ENCODE measurements around the gene RETREG2.
A peak's percentile ranks its signal among the peaks of the same experiment; 100 is the strongest.

RETREG2 gene

DNA sequence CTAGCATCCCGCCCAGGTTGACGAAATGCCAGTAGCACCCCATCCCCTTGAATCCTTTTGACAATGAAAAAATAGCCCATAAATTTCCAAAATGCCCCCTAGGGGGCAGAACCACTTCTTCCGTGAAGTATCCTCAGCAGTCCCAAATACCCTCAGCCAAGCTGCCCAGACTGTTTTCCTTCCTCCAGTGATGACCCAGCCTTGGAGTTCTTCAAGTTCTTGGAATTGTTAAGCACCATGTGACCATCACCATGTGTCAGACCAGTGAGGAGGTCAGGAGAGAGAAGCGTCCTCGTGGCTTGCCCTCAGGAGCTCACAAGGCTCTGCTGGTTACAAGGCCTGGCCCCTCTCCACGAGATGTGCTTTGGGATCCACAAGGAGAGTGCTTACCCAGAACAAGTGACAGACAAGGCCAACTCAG, 6.8 kb upstream of the RETREG2 start:
- peak; percentile 29 to 45 for DNase-seq

DNA sequence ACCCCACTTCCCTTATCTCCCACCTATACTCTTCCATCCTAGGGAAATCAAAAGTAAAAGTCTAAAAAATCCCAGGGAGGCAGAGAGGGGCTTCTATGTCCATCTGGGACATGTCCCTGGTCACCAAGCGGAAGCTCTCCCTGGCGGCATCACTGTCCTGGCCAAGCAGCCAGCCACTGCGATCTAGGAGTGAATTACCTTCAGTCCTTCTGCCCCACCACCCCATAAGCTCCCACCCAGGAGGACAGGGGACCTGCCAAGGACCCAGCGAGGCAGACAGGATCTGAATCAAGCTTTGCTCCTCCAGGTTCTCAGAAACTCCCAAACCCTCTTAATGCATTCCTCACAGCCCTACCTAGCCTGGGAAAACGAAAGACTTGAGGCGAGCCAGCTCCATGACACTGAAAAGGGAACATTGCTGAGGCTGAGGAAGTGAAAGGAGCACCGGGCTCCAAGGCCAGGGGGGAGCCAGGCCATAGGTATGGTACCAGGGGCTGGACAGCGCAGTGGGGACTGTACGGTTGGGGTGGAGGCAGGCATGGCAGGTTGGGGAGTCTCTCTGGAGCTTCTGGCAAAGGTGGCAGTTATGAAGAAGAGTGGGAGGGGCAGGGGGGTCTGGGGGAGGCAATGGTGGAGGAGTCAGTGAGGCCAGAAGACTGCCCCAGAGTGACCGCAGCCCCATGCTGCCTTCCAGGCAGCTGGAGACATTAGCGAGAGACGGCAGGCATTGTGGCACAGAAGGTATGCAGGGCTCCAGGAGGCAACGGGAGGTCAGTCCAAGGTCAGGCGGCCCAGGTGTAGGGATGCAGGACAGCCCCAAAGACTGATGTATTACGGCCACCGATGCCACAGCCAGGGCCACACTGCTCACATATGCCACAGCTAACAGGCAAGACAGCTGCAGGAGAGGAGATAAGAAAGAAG, 5.6 kb upstream of the RETREG2 start:
- no peak for DNase-seq

DNA sequence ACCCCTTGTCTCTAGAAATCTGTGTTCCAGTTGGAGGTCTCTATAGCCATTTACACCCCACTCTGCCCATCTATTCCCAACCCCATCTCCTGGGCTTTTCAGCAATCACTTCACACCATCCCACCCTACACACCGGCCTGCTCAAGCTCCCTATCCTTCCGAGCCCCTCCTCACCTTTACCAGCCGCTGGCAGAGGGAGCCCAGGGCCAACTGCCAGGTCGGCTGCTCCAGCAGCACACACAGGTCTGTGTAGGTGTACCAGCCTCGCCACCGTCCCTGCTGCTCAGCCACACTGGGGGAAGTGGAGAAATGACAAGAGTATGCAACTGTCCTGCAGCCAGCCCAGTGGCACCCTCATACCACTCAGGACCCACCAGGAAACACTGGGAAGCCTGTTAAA, 4.9 kb upstream of the RETREG2 start:
- no peak for DNase-seq

DNA sequence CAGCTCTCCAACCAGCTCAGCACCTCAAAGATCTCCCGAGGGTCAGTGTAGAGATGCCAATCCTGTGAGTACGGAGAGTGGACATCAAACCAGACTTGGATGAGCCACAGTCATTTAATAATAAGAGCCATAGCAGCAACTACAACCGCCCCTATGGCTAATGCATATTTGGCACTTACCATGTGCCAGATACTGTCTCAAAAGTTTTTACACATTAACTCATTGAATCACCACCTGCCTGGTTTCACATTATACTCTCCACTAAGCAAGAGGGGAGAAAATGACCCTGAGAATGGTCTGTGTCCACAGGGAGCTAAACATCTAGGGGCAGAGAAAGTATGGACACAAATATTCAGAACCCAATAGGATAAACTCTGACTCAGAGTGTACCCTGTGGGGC, 3.9 kb upstream of the RETREG2 start:
- no peak for DNase-seq

DNA sequence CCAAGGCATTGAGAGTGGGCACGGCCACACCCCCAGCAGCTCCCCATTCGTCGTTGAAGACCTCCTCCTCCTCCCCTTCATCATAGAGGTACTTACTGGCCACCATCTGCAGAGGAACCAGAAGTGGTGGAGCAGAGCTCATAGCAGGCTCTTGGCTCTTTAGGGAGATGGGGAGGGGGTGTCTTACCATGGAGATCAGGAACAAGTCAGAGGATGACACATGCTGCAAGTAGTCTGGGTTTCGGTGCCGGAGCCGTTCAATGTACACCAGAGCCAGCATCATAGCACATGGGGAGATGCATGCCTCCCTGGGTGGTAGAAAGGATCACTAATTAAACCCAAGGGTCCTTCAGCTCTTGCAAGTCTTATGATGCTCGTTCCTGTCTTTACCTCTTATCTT, 3.3 kb upstream of the RETREG2 start:
- no peak for DNase-seq

DNA sequence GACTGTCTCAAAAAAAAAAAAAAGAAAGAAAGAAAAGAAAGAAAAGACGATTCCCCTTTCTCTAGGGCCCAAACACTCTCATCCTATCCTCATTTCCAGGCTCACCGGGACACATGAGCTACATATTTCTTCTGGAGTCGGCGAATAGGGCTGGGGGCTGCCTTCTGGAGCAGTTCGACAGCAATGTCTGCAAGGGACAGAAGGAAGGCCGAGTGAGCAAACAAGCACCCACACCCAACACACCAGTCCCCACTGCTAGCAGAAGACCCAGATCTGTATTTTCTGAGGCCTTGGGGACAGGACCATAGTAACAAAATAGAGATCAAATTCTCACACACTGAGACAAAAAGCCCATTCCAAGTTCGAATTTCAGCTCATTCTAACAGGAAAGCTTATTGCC, 2.6 kb upstream of the RETREG2 start:
- DNase-seq, result no peak

DNA sequence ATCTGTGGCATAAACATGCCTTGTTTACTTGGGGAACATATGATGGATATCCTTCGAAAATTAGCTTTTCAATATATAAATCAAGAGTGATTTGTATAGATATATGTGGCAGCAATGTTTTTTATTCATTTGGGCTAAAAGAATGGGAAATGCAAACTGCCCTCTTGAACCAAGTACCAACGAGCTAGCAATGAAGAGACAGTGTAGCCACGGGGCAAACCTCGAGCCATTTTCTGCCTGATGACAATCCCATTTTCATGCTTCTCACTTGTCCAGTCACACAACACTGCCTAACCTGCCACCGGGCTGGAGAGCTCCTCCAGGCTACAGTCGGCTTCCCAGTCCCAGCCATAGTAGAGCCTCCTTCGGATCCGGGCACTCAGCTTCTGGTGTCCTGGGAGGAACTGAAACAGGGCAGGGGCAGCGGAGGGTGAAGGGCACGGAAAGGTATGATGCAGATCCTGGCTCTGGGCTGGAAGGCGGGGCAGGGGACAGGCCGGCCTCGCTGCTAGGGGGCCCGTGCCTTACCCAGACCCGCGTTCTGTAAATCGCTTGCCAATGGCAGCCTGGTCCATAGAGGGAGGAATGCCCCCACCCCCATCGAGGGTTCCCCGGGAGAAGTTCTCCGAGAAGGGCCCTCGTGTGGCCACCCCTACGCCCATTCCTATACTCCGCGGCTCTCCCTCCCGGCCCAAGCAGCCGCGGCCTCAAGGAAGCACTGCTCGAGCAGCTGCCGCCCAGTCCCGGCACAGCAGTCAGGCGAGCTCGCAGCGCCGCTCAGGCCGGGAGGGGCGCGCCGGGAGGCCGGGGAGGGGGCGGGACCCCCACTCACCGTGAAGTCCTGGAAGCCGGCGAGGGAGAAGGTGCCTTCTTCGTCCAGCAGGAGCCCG, 1.9 kb upstream of the RETREG2 start:
- no peak for DNase-seq

DNA sequence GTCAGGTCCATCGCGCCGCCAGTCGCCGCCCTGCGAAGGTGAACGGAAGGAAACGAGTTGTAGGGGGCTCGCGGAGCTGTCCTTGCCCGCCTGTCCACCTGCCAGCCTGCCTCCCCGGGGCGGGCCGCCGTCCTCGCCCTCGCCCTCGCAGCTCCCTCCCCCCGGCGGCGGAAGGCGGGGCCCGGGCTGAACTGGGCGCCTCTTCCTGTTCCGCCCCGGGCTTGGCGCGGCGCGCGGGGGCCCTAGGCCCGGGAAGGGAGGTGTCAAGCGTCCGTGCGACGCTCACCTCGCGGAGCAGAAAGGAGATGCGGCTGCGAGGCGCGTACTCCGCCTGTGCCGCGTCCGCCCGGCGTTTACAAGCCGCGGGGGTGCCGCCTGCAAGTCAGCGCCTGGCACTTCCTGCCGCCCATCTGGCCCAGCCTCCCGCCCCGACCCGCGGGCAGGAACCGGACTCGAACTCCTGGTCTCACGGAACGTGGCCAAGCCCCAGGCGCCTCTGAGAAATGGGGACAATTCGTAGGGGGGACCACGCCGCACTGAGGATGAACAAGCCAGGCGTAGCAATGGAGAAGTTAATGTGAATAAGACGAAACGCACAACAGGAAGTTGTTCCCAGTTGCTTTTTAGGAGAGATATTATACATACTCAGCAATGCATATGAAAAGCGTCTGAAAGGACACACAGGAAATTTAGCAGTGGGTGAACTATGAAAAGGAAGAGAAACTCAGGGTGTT, 1.1 kb upstream of the RETREG2 start, which contains the start of gene CNPPD1:
Gene CNPPD1 (minus strand): TSS at position 108 of the 734 bp plus-strand sequence. CDS start 97 bp downstream, at position 11.
- peak; percentile 84 to 88 for DNase-seq

DNA sequence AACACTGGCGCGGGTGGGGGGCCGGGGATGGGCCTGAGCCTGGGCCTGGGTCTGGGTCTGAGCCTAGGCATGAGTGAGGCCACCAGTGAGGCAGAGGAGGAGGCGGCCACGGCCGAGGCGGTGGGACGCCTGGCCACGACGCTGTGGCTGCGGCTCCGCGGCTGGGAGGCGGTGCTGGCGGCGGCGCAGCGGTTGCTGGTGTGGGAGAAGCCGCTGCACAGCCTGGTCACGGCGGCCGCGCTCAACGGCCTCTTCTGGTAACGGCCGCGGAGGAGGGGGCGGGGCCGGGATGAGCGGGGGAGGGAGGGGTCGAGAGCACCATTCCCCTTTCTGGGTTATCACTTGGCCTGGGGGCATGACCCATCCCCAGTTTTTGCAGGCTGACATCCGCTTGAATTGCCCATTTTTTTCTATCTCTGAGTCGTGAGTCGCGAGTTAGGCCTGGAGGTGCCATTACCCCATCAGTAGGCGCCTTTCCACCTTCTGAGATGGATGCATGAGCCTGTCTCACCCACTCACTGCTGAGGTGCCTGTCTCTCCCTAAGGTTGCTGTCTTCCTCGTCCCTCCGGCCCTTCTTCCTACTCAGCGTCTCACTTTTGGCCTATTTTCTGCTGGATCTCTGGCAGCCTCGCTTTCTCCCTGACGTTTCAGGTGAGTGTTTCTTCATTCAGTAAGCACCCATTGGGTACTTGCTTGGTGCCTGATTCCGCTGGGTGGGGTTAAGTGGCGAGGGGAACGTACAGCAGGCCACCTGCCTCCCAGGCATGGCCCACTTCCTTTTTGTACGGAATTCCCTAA, 501 bp downstream of the RETREG2 start:
- DNase-seq, result peak in 1 of 2 experiments; percentile 35

DNA sequence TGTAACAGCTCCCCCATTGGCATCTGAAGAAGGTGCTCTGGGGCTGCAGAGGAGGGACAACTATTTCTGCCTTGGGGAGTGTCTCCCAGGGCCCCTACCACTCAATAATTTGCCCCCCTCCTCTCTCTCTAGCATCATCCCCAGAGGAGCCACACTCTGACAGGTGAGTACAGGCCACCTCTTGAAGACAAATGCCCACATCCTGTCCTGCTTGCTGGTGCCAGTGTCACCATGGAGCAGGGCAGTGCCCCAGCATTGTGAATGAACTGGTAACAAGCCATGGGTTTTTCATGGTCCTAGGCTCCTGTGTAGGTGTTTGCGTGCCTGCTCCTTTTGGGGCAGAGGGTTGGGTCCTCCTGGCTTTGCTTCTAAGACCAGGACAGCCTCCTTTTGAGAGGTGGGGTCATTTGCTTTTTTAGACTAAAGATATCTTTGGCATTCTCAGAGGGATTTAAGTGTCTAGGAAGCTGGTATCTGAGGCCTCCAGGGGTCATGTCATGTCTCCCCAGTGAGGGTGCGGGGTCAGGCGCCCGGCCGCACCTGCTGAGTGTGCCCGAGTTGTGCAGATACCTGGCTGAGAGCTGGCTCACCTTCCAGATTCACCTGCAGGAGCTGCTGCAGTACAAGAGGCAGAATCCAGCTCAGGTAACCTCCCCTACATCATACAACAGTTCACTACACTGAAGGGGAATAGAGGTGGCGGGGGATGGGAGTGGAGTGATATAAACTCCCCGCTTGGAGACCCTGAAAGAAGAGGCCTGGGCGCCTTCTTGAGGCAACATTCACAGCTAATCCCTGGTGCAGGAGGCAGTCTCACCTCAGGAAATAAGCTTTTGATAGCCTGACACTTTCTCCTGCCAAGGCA, 1.8 kb downstream of the RETREG2 start:
- DNase-seq, result no peak

DNA sequence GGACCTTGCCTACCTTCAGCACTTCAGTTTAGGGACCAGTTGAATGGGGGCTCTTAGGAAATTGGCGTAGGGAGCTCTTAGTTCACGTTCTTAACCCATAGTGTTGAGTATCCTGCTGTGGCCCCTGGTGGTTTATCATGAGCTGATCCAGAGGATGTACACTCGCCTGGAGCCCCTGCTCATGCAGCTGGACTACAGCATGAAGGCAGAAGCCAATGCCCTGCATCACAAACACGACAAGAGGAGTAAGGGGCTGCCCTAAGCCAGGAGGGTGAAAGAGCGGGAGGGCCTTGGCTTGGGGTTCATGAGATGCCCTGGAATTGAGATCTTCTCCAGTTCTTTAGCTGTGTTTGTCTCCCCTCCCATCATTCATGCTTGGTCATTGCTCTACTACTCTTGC, 2.9 kb downstream of the RETREG2 start:
- no peak for DNase-seq

DNA sequence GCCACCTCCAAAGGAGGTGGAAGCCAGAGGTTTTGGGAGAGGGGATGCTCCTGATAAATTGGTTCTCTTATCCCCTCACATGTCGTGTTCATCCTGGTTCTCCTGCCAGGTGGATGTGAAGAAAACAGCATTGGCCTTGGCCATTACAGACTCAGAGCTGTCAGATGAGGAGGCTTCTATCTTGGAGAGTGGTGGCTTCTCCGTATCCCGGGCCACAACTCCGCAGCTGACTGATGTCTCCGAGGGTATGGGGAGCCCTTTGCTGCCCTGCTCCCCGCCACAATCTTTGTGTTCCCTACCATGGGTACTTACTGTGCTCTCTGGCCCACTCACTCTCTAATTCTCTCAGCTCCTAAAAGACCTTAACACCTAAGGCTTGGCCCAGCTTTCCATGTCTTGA, 3.5 kb downstream of the RETREG2 start:
- DNase-seq, result no peak

DNA sequence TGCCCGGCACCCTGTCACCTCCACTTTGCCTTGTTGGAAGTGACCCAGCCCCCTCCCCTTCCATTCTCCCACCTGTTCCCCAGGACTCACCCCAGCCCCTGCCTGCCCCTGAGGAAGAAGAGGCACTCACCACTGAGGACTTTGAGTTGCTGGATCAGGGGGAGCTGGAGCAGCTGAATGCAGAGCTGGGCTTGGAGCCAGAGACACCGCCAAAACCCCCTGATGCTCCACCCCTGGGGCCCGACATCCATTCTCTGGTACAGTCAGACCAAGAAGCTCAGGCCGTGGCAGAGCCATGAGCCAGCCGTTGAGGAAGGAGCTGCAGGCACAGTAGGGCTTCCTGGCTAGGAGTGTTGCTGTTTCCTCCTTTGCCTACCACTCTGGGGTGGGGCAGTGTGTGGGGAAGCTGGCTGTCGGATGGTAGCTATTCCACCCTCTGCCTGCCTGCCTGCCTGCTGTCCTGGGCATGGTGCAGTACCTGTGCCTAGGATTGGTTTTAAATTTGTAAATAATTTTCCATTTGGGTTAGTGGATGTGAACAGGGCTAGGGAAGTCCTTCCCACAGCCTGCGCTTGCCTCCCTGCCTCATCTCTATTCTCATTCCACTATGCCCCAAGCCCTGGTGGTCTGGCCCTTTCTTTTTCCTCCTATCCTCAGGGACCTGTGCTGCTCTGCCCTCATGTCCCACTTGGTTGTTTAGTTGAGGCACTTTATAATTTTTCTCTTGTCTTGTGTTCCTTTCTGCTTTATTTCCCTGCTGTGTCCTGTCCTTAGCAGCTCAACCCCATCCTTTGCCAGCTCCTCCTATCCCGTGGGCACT, 4.5 kb downstream of the RETREG2 start:
- DNase-seq, result no peak

DNA sequence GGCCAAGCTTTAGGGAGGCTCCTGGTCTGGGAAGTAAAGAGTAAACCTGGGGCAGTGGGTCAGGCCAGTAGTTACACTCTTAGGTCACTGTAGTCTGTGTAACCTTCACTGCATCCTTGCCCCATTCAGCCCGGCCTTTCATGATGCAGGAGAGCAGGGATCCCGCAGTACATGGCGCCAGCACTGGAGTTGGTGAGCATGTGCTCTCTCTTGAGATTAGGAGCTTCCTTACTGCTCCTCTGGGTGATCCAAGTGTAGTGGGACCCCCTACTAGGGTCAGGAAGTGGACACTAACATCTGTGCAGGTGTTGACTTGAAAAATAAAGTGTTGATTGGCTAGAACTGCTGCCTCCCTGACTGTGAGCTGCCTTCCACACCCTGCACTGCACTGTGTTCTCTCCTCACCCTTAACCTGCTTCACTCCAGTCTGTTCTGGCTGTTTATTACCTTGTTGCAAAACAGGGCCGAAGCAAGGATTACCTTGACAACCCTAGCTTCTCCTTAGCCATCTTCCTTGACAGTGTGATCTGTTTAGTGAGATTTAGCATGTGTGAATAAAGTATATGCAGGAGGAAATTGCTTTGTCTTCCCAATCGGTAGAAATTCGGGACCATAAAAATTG, 5.2 kb downstream of the RETREG2 start:
- DNase-seq, result no peak

DNA sequence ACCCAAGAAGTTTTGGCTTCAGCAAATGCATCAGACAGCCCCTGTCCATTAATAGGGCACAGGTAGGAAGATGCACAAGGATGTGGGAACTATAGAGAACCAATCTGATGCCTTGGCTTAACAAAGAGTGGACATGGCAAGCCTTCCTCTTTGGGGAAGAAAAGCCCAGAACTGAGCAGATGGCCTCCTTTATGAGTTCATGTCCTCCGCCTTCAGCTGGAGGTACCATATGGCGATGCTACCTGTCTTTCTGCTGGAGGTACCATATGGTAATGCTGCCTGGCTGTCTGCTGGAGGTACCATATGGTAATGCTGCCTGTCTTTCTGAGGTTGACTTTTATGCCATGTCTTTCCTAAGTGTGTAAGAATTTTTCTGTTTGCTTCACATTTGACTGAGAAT, 6.0 kb downstream of the RETREG2 start:
- DNase-seq, result no peak

DNA sequence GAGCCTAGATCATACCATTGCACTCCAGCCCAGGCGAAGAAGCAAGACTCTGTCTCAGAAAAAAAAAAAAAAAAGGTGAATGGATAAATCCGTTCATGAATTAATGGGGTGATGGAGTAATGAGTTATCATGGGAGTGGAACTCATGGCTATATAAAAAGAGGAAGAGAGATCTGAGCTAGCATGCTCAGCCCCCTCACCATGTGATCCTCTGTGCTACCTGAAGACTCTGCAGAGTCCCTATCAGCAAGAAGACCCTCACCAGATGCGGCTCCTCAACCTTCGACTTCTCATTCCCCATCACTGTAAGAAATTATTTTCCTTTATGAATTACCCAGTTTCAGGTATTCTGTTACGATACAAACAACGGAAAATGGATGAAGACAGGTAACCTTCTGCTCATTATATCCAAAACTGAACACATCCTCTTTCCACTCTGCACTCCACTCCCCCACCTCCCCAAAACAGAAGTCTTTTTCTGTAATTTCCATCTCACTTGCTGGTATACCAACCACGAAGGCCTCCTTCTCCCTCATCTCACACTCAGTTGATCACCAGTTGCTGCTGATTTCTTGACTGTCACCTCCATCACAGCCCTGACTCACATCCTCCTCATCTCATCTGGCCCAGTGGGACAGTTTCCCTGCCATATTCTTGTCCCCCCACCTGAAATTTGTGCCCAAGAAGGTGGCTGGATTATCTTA, 8.8 kb downstream of the RETREG2 start:
- no peak for DNase-seq

DNA sequence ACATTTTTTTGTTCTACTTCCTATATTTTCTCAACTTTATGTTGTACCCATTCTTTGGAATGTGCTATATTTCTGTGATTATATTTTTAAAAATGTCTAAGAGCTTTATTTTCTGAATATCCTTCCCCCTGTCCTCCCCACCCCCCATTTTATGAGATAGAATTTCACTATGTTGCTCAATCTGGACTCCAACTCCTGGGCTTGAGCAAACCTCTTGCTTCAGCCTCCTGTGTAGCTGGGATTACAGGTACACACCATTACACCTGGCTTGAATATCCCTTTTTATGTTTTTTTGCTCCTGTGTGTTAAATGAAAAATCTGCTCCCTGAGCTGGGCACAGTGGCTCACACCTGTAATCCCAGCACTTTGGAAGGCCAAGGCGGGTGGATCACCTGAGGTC, 19.3 kb downstream of the RETREG2 start:
- DNase-seq, result no peak

DNA sequence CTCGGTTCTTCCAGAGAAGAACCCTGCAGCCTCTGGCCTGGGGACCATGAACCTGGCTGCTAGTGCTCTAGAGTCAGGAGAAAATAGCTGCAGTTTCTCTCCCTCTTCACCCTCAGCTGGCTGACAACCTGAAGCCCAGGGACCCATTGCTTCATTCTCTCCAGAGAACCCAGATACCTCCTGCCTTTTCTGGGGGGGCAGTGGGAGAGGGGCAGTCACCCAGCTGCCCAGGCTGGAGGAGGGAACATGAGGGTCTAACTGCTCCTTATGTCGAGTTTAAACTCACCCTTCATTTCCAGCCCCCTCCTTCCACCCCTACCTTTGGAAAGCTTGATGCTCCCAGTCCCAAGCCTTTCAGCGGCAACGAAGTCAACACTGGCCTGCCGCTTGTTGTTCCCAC, 20.9 kb downstream of the RETREG2 start:
- no peak for DNase-seq

Measured in NCI-H2081 (cell line).